Muscle of back (tissue), 11 donors: ENCODE results near the gene DGLUCY. TPM values are rescaled to one million over a fixed set of nuclear protein-coding genes. Genes with fewer than 3 reads are reported as not detected.
"Not testable (repeated sequence)": the region's sequence is repeated elsewhere in the genome, so short reads cannot be mapped to it uniquely, and the experiment has no call there.

ENCODE experiments used
- DNase-seq, 3 donors: peaks; one replicate each; pipeline versions ENCODE4 v3.0.0 to v3.0.0-alpha.2; 2013
- polyA plus RNA-seq, 10 donors: library from polyadenylated mRNA; unstranded; fragments of 120-200 nt; gene quantifications; one replicate each; pipeline ENCODE4 v1.2.1, GENCODE V29; 2013; ENCODE audit not compliant: insufficient read length in 10 of 10

DGLUCY gene
- polyA plus RNA-seq, 10 donors, result 22.1 to 33.5 (median 27.8) TPM

GRCh38 chr14:91103116-91103515 lies 10.8 kb upstream of the DGLUCY start:
- peak in 2 of 3 donors; percentile 32 to 51 for DNase-seq

DNA sequence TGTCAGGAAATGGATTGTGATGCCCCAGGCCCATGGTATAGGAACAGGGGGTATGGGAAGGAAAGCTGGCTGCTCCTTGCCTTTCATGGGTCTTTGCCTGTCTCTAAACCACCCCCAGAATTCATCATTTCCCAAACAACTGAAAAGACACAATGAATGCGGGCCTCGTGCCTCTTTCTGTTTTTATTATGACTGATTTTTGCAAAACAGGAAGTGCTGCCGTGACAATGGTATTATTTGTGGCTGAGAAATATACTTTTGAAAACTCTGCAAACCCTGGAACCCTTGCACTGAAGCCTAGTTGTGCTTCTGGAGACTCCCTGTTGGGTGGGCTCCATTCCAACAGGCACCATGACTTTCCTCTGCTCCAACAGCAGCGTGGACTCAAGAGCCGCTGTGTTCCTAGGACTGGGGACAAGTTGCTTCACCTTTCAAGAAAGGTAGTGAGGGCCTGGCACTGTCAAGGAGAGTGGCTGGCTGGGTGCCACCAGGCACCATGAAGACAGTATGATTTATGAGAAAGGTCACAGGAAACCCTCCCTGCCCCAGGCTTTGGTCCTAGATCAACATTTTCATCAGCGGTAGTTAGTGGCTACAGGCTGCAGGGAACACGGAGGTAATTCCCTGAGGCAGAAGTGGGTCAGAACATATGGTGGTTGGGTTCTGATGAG lies 4.8 kb upstream of the DGLUCY start:
- no peak for DNase-seq

DNA sequence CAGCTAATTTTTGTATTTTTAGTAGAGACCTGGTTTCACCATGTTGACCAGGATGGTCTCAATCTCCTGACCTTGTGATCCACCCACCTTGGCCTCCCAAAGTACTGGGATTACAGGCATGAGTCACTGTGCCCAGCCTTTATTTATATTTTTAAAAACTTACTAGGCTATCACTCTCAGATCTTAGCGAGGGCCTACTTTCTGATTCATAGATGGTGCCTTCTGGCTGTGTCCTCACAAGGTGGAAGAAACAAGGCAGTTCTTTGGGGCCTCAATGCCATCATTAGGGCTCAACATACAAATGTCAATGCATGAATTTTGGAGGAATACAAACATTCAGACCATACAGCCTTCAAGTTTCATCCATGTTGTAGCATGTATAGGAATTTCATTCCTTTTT lies 2.4 kb upstream of the DGLUCY start:
- DNase-seq, result no peak

DNA sequence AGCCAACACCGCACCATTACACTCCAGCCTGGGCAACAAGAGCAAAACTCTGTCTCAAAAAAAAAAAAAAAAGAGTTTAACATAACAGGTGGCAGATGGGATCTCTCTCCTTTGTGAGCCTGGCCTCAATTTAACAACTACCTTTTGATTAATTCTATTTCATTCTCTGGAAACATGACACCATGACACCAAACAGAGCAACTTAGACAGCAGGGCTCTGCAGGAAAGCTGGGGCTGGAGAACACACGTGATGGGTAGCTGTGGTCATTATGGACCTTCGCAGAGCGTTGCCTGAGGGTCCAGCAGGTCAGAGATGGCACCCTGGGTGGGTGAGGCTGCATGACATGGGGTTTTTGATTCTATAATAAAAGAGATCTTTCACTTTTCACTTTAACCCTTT lies 1.7 kb upstream of the DGLUCY start:
- DNase-seq, result no peak

GRCh38 chr14:91114079-91115065 lies 499 bp downstream of the DGLUCY start:
- DNase-seq, result peak; percentile 45 to 82 (median 63)

GRCh38 chr14:91115986-91116770 lies 2.3 kb downstream of the DGLUCY start:
- DNase-seq, result no peak

DNA sequence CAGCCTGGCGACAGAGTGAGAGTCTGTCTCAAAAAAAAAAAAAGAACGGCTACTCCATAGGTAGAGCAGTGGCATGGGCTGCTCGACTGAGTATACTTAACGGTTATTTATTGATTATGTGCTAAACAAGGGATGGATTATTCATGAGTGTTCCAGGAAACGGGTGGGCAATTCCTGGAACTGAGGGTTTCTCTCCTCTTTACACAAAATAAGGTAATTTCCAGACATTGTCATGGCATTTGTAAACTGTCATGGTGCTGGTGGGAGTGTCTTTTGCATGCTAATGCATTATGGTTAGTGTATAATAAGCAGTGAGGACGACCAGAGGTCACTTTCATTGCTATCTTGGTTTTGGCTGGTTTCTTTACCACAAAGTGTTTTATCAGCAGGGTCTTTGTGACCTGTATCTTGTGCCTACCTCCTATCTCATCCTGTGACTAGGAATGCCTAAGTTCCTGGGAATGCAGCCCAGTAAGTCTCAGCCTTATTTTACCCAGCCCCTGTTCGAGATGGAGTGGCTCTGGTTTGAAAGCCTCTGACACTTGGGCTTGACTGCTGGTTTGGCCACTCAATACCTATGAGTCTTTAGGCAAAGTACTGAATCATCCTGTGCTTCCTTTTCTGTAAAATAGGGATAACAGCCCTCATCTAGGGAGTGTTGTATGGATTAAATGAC lies 3.2 kb downstream of the DGLUCY start:
- no peak for DNase-seq

- no peak for DNase-seq
These were observed 4.1 kb downstream of the DGLUCY start for GRCh38 chr14:91117960-91118359.

DNA sequence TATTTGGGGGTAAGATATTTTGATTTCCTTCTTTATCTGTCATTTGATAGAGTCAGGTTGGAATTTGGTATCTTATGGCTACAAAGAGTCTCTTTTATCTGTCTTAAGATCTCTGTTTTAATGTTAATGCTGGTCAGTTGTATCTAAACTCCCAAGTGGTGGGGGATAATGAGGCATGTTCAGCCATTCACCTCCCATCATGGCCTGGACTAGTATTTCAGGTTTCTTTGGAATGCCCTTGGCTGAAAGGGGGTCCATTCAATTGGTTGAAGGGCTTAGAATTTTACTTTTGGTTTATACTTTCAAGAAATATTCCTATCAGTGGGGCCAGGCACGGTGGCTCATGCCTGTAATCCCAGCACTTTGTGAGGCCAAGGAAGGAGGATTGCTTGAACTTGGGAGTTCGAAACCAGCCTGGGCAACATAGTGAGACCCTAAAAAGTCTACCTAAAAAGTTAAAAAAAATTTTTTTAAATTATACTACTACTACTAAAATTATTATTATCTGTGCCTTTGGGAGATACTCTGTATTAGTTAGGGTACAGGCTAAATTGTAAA lies 4.7 kb downstream of the DGLUCY start:
- no peak for DNase-seq

DNA sequence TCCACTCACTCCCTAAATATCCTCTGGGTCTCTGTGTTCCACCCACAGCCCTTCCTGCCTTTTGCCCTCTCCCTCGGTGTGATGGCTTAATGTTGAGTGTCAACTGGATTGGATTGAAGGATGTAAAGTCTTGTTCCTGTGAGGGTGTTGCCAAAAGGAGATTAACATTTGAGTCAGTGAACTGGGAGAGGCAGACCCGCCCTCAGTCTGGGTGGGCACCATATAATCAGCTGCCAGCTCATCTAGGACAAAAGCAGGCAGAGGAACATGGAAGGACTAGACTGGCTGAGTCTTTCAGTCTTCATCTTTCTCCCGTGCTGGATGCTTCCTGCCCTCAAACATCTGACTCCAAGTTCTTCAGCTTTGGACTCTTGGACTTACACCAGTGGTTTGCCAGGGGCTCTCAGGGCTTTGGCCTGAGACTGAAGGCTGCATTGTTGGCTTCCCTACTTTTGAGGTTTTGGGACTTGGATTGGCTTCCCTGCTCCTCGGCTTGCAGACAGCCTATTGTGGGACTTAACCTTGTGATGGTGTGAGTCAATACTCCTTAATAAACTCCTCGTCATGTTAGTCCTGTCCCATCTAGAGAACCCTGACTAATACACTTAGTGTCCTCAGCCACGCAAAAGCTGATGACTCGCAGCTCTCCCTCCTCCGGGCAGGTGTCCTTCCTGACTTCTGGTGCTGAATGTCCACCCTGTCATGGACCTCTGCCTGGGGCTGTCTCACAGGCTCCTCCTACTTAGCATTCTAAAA lies 5.9 kb downstream of the DGLUCY start:
- DNase-seq, result no peak

GRCh38 chr14:91123201-91123600 lies 9.3 kb downstream of the DGLUCY start:
- no peak for DNase-seq

- not testable (repeated sequence) for DNase-seq
These were observed 10.8 kb downstream of the DGLUCY start for GRCh38 chr14:91124406-91125270.

DNA sequence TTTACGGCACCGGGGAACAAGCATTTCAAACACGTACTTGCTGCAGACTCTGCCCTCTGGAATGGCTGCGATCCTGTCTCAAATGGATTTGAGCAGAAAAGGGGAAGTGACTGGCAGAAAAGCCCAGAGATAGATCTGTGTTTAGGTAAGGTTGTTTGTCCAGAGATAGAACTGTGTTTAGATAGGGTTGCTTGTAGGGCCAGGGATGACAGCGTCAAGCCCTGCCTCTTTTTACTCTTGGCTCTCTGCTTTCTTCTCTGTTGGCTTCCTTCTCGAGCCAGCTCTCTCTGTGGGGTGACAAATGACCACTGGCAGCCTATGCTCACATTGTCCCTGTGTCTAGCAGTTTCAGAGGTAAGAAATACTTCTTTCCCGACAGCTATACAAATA lies 11.4 kb downstream of the DGLUCY start:
- no peak for DNase-seq

DNA sequence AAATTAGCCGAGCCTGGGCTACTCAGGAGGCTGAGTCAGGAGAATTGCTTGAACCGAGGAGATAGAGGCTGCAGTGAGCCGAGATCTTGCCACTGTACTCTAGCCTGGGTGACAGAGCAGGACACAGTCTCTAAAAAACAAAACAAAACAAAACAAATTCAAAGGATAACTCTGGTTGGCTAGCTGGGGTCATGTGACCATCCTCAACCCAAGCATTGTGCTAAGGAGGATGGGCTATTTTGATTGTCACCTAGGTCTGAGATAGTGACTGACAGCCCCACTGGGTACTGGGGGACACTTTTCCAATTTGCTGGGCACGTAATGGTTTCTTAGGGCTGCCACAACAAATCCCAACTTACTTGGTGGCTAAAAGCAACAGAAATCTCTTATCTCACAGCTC lies 11.9 kb downstream of the DGLUCY start:
- DNase-seq, result no peak

DNA sequence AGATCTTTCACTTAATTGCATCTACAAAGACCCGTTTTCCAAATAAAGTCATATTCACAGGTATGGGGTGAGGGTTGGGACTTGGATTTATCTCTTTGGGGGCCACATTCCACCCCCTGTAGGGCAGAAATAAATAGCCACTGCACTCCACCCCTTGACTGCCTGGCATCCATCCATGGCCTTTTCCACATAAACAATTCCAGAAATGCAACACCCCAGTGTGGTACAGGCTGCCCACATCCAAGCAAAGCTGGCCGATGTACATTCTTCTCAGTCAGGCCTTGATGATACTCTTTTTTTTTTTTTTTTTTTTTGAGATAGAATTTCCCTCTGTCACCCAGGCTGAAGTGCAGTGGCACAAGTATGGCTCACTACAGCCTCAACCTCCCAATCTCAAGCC lies 12.9 kb downstream of the DGLUCY start:
- no peak for DNase-seq

GRCh38 chr14:91127401-91127801 lies 13.5 kb downstream of the DGLUCY start:
- no peak for DNase-seq

- no peak for DNase-seq
These were observed 14.1 kb downstream of the DGLUCY start for GRCh38 chr14:91127924-91128323.

GRCh38 chr14:91128699-91129098 lies 14.8 kb downstream of the DGLUCY start:
- DNase-seq, result no peak

DNA sequence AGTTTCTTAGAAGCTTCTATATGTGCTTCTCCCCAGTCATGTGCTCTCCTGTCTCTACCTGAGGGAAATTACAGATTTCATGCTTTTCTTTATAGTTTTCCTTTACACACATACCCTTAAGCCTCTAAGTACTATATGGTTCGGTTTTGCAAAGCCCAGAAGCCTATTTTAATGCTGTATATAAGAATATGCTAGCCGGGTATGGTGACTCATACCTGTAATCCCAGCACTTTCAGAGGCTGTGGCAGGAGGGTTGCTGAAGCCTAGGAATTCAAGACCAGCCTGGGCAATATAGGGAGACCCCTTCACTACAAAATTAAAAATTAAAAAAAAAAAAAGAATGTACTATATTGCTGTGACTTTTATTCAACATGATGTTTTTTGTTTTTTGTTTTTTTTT lies 15.4 kb downstream of the DGLUCY start:
- DNase-seq, result no peak

DNA sequence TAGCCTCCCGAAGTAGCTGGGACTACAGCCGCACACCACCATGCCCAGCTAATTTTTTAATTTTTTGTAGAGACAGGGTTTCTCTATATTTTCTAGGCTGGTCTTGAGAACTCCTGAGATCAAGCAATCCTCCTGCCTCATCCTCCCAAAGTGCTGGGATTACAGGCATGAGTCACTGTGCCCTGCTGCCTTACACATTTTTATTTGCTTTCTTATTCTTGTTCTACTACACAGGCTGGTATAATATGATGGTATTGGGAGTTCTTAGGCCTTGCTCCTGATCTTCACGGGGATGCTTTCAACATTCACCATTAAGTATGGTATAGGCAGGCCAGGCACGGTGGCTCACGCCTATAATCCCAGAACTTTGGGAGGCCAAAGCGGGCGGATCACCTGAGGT lies 21.2 kb downstream of the DGLUCY start:
- no peak for DNase-seq
